Measurements from ENCODE around the gene FSD2.

Gene FSD2

DNA sequence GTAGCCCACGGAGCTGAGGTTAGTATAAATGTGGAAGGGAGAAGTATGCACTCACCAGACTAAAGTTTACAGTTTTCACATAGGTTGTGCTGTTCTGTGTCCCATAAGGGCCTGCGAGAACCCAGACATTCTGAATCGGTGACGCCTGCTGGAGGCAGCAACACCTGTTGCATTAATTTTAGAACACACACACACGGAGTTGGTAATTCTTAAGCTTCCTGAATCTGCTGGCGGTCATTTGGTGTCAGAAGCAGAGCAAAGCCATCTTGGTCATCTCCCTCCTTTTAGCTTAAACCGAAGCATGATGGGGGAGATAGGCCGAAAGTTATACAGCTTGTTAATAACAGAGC, 55.1 kb downstream of the FSD2 start:
- peak overlapping the region; percentile 86 for H3K9ac ChIP-seq (ENCODE audit: insufficient read length, low read depth)
- H3K9me3 ChIP-seq (ENCODE audit: insufficient read depth, low read length): no peaks in the 10 kb centered on the region
- no peaks in the 10 kb centered on the region for H3K4me1 ChIP-seq (ENCODE audit: insufficient read depth, insufficient read length)
- H3K27me3 ChIP-seq (ENCODE audit: insufficient read depth, insufficient read length): no peaks in the 10 kb centered on the region
- H3K36me3 ChIP-seq (ENCODE audit: insufficient read depth, insufficient read length, low read length): peaks cover 44% of the 10 kb centered on the region
- no peak for DNase-seq (ENCODE audit: low read depth, low spot score)
- TF ChIP-seq SUZ12 (IDR thresholded peaks at IDR 0.05; ENCODE audit: extremely low read depth, insufficient read depth, insufficient read length) (no peak), ZNF274 (IDR thresholded peaks at IDR 0.05; ENCODE audit: low read depth, low read length) (no peak), YY1 (IDR thresholded peaks at IDR 0.05; ENCODE audit: insufficient read depth, insufficient read length) (no peak)
- peak overlapping the region; percentile 92 for H3K4me3 ChIP-seq (ENCODE audit: insufficient read length, low read depth)

DNA sequence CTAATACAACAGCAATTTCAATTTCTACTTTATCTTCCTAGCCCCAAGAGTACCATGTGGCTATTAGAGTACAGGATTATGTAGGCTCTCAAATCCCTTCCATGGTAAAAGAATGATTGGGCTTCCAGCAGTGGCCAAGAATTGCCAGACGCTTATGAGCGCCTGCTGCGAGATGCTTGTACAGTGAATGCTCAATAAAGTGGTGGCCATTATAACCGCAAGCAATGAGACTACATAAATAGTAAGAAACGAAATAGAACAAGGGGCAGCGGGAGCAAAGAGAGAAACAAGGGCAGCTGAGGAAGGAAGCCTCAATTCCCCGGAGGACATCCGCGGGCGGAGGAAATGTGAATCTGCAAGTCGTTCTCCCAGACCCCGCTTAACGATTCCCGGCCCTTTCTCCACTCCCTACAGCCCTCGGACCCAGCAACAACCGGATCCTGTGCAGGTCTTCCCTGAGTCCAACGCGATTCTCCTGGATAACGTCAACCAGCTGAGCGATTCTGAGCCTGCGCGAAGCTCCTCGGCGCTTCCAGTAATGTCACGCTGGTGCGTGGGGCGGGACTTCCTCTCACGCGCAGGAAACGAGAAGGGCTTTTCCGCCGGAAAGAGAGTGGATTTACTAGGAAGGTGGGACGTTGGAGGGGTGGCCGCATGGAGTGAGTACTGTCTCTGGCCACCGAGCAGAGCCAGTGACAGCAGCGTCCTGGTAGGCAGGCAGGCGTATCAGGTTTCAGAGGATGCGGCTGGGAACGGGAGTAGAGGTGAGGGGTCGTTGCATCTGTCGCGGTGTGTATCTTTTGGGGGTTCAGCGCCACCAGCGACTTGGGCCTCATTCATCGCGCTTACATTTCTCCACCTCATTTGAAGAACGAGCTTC, 55.7 kb downstream of the FSD2 start:
- Histone ChIP-seq H3K27me3 (ENCODE audit: insufficient read depth, insufficient read length) (no peaks in the 10 kb centered on the region), H3K4me1 (ENCODE audit: insufficient read depth, insufficient read length) (no peaks in the 10 kb centered on the region), H3K9me3 (ENCODE audit: insufficient read depth, low read length) (no peaks in the 10 kb centered on the region), H3K36me3 (ENCODE audit: insufficient read depth, insufficient read length, low read length) (peaks cover 38% of the 10 kb centered on the region), H3K4me3 (ENCODE audit: insufficient read length, low read depth) (peak overlapping the region; percentile 92), H3K9ac (ENCODE audit: insufficient read length, low read depth) (peak overlapping the region; percentile 86)
- TF ChIP-seq ZNF274 (IDR thresholded peaks at IDR 0.05; ENCODE audit: low read depth, low read length) (no peak), SUZ12 (IDR thresholded peaks at IDR 0.05; ENCODE audit: extremely low read depth, insufficient read depth, insufficient read length) (no peak), YY1 (IDR thresholded peaks at IDR 0.05; ENCODE audit: insufficient read depth, insufficient read length) (no peak)
- peak; percentile 84 for DNase-seq (ENCODE audit: low read depth, low spot score)

DNA sequence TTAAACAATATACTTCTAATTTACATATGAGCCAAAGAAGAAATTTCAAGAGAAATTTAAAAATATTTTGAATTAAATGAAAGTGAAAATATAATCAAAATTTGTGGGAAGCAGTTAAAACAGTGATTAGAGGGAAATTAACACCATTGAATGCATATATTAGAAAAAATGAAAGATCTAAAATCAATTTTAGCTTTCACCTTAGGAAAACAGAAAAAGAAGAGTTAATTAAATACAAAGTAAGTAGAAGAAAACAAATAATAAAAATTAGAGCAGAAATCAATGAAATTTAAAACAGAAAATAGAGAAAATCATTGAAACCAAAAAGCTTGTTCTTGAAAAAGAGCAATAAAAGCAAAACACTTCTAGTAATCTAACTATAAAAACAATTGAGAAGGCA, 57.6 kb downstream of the FSD2 start:
- Histone ChIP-seq H3K4me3 (ENCODE audit: insufficient read length, low read depth) (no peak overlapping the region), H3K9ac (ENCODE audit: insufficient read length, low read depth) (no peak overlapping the region), H3K4me1 (ENCODE audit: insufficient read depth, insufficient read length) (no peaks in the 10 kb centered on the region), H3K36me3 (ENCODE audit: insufficient read depth, insufficient read length, low read length) (peaks cover 21% of the 10 kb centered on the region), H3K9me3 (ENCODE audit: insufficient read depth, low read length) (no peaks in the 10 kb centered on the region), H3K27me3 (ENCODE audit: insufficient read depth, insufficient read length) (no peaks in the 10 kb centered on the region)
- no peak for TF ChIP-seq YY1 (IDR thresholded peaks at IDR 0.05; ENCODE audit: insufficient read depth, insufficient read length)
- TF ChIP-seq ZNF274 (IDR thresholded peaks at IDR 0.05; ENCODE audit: low read depth, low read length): no peak
- no peak for TF ChIP-seq SUZ12 (IDR thresholded peaks at IDR 0.05; ENCODE audit: extremely low read depth, insufficient read depth, insufficient read length)
- no peak for DNase-seq (ENCODE audit: low read depth, low spot score)

DNA sequence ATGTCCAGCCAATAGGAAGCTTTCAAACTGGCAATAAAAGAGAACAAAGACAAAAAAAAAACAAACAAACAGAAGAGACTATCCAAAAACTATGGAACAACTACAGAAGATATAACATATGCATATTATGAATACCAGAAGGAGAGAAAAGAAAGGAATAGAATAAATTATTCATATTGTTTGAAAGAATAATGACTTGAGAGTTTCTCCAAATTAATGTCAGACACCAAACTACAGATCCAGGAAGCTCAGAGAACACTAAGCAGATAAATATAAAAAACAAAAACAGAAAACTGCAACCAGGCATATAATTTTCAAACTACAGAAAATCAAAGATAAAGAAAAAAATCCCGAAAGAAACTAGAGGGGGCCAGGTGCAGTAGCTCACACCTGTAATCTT, 62.1 kb downstream of the FSD2 start:
- no peaks in the 10 kb centered on the region for H3K27me3 ChIP-seq (ENCODE audit: insufficient read depth, insufficient read length)

DNA sequence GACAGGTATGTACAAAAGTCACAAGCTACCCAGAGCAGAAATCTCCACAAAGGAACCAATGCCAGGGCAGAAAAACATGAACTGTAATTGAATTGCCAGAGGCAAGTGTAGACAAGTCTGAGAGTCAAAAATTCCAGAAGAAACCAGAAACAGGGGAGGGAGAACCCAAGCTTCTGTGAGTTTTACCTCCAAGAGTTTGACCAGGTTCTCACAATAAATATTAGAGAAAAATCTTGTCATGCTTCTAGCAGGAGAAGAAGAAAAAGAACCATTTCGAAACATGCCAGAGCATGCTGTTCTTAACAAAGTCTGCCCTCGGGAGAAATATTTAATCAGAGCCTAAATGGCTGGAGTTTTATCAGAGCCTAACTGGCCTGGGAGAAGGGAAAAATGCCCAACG, 63.7 kb downstream of the FSD2 start:
- DNase-seq (ENCODE audit: low read depth, low spot score): no peak
- Histone ChIP-seq H3K4me1 (ENCODE audit: insufficient read depth, insufficient read length) (no peaks in the 10 kb centered on the region), H3K36me3 (ENCODE audit: insufficient read depth, insufficient read length, low read length) (peaks cover 4% of the 10 kb centered on the region), H3K9me3 (ENCODE audit: insufficient read depth, low read length) (no peaks in the 10 kb centered on the region), H3K27me3 (ENCODE audit: insufficient read depth, insufficient read length) (no peaks in the 10 kb centered on the region), H3K9ac (ENCODE audit: insufficient read length, low read depth) (no peak overlapping the region), H3K4me3 (ENCODE audit: insufficient read length, low read depth) (no peak overlapping the region)
- TF ChIP-seq ZNF274 (IDR thresholded peaks at IDR 0.05; ENCODE audit: low read depth, low read length): no peak
- TF ChIP-seq SUZ12 (IDR thresholded peaks at IDR 0.05; ENCODE audit: extremely low read depth, insufficient read depth, insufficient read length): no peak
- no peak for TF ChIP-seq YY1 (IDR thresholded peaks at IDR 0.05; ENCODE audit: insufficient read depth, insufficient read length)

More for the DNA sequence above, 62.1 kb downstream of the FSD2 start:
- no peak for DNase-seq (ENCODE audit: low read depth, low spot score)
- Histone ChIP-seq H3K9ac (ENCODE audit: insufficient read length, low read depth) (no peak overlapping the region), H3K4me1 (ENCODE audit: insufficient read depth, insufficient read length) (no peaks in the 10 kb centered on the region), H3K9me3 (ENCODE audit: insufficient read depth, low read length) (no peaks in the 10 kb centered on the region), H3K36me3 (ENCODE audit: insufficient read depth, insufficient read length, low read length) (no peaks in the 10 kb centered on the region), H3K4me3 (ENCODE audit: insufficient read length, low read depth) (no peak overlapping the region)
- TF ChIP-seq YY1 (IDR thresholded peaks at IDR 0.05; ENCODE audit: insufficient read depth, insufficient read length) (no peak), SUZ12 (IDR thresholded peaks at IDR 0.05; ENCODE audit: extremely low read depth, insufficient read depth, insufficient read length) (no peak), ZNF274 (IDR thresholded peaks at IDR 0.05; ENCODE audit: low read depth, low read length) (no peak)

DNA sequence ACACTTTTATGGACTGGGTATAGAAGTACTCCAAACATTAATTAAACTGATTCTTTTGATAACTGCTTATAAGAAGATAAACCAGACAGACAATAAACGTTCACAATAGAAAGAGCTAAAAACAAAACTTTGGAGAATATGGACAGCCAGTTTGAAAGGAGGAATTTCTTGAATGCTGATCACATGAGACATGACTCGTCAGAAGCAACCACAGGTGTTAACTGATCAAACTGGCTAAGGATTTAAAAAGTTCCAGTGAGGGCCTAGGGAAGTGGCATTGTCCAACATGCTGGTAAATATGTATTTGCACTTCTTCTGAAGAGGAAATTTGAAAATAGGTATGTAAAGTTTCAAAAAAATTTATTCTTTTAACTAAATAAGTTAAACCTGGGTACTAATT, 66.8 kb downstream of the FSD2 start:
- Histone ChIP-seq H3K9ac (ENCODE audit: insufficient read length, low read depth) (no peak overlapping the region), H3K4me1 (ENCODE audit: insufficient read depth, insufficient read length) (no peaks in the 10 kb centered on the region), H3K4me3 (ENCODE audit: insufficient read length, low read depth) (no peak overlapping the region), H3K36me3 (ENCODE audit: insufficient read depth, insufficient read length, low read length) (peaks cover 11% of the 10 kb centered on the region), H3K27me3 (ENCODE audit: insufficient read depth, insufficient read length) (no peaks in the 10 kb centered on the region), H3K9me3 (ENCODE audit: insufficient read depth, low read length) (no peaks in the 10 kb centered on the region)
- TF ChIP-seq YY1 (IDR thresholded peaks at IDR 0.05; ENCODE audit: insufficient read depth, insufficient read length) (no peak), ZNF274 (IDR thresholded peaks at IDR 0.05; ENCODE audit: low read depth, low read length) (no peak), SUZ12 (IDR thresholded peaks at IDR 0.05; ENCODE audit: extremely low read depth, insufficient read depth, insufficient read length) (no peak)
- DNase-seq (ENCODE audit: low read depth, low spot score): no peak

DNA sequence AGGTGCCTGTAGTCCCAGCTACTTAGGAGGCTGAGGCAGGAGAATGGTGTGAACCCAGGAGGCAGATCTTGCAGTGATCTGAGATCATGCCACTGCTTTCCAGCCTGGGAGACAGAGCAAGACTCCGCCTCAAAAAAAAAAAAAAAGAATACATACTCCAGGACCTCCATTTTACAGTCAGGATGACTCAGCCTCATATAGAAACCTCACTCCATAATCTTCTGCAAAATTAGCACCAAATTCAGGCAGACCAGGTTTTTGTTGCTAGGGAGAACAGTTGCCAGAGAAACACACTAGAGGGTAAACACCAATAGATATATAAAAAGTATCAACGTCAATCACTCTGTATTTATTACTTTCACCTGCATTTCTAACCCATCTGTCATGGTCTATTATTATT, 67.9 kb downstream of the FSD2 start:
- no peaks in the 10 kb centered on the region for H3K4me1 ChIP-seq (ENCODE audit: insufficient read depth, insufficient read length)
- H3K4me3 ChIP-seq (ENCODE audit: insufficient read length, low read depth): no peak overlapping the region
- peaks cover 11% of the 10 kb centered on the region for H3K36me3 ChIP-seq (ENCODE audit: insufficient read depth, insufficient read length, low read length)
- no peaks in the 10 kb centered on the region for H3K27me3 ChIP-seq (ENCODE audit: insufficient read depth, insufficient read length)
- DNase-seq (ENCODE audit: low read depth, low spot score): no peak
- H3K9me3 ChIP-seq (ENCODE audit: insufficient read depth, low read length): no peaks in the 10 kb centered on the region
- no peak for TF ChIP-seq ZNF274 (IDR thresholded peaks at IDR 0.05; ENCODE audit: low read depth, low read length)
- no peak overlapping the region for H3K9ac ChIP-seq (ENCODE audit: insufficient read length, low read depth)

All from NT2/D1 (cell line).